GM10266 (cell line): ENCODE measurements around the gene DGKZ.

Experiments
- DNase-seq: peaks from one replicate; pipeline ENCODE4 v3.0.0; 2012; ENCODE audit errors: extremely low spot score
- TF ChIP-seq, protein P1 (sequence below): IDR thresholded peaks from 2 replicates; pipeline ENCODE4 v1.5.1; 2012; ENCODE audit warnings: mild to moderate bottlenecking, low read depth; ENCODE audit not compliant: control insufficient read depth, insufficient read depth; ENCODE audit errors: missing control alignments

The DGKZ gene

DNA sequence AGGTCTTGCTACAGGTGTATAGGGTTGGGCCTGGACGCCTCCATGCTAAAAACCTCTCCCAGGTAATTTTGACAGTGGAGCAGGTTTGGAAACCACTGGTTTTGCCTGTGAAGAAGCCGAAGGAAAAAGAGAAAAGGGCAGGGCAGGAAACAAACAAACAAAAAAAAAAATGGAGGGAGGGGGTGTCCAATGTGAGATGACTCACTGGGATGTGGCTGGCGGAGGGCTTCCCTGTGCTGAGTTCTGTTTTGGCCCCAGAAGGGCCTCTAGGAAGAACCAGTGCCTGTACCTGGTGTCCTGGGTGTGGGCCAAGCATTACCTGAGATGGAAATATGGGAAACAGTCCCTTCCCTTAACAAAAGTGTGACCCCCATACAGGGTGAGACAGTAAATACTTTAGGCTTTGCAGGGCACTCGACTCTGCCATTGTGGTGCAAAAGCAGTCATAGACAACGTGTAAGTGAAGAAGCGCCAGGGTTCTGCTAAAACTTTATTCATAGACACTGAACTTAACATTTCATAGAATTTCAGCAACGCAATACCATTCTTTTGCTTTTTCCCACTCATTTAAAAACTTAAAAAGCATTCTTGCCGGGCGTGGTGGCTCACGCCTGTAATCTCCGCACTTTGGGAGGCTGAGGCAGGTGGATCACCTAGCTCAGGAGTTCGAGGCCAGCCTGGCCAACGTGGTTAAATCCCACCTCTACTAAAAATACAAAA lies 9.5 kb upstream of the DGKZ start:
- no peak for DNase-seq
- TF ChIP-seq, protein P1, sequence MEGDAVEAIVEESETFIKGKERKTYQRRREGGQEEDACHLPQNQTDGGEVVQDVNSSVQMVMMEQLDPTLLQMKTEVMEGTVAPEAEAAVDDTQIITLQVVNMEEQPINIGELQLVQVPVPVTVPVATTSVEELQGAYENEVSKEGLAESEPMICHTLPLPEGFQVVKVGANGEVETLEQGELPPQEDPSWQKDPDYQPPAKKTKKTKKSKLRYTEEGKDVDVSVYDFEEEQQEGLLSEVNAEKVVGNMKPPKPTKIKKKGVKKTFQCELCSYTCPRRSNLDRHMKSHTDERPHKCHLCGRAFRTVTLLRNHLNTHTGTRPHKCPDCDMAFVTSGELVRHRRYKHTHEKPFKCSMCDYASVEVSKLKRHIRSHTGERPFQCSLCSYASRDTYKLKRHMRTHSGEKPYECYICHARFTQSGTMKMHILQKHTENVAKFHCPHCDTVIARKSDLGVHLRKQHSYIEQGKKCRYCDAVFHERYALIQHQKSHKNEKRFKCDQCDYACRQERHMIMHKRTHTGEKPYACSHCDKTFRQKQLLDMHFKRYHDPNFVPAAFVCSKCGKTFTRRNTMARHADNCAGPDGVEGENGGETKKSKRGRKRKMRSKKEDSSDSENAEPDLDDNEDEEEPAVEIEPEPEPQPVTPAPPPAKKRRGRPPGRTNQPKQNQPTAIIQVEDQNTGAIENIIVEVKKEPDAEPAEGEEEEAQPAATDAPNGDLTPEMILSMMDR: no peak

DNA sequence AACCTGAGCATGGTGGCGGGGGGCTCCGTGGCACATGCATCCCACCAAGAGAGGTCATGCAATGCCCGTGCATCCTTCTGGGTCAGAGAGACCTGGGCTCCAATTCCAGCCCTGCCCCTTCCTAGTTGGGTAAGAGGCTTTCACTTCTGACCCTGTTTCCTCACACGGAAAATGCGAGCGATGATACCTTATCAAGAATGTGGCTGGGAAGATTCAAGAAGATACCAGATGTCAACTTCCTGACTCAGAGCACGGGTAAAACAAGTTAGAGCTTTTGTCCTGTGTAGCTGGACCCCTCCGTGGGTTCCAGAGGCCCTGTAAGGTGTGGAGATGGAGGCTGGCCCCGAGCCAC lies 8.7 kb upstream of the DGKZ start:
- TF ChIP-seq, protein P1: no peak
- DNase-seq: no peak

DNA sequence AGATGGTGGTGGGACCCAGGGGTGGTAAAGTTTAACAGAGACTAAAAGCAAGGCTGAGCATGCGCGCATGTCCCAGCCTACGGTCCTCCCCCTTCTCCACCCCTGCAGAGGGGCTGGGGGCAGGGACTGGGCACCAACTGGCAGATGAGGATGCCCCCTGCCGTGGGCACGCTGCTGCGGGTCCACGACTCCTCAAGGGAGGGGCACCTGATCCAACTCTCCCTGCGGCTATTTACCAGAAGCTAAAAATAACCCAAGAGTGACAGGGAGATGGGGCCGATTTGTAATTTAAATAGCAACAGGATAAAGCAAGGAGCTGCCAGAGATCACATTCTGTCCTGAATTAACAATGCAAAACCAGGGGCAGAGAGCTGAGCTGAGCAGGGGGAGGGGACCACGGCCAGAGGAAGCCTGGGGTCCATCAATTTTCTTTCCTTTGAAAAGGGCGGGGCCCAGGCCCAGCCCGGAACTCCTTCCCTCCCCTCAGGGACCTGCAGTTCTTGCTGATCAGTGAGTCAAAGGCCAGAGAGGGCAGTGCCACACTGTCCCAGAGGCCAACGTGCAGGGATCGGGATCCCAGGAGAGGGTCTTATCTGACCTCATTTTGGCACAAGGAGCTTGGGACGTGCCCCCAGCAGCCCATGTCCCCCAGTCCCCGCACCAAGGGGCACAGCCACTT lies 8.1 kb upstream of the DGKZ start:
- TF ChIP-seq, protein P1: no peak
- DNase-seq: no peak

DNA sequence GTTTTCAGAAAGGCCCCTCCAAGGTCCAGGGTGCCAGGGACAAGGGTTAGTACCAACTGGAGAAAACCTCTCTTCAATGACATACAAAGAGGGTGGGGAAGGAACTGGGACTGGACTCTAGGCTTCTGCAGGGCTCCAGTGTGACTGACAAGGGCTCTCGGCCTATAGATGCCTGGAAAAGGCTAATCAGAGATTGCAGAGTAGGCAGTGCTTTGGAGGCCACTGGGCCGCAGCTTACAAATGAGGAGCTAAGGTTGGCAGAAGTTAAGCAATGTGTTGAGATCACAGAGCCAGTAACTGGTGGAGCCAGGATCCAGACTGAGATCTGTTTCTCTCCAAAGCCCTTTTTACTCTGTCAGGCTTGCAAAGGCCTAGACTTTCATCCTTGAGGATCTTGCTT lies 7.4 kb upstream of the DGKZ start:
- TF ChIP-seq, protein P1: no peak
- DNase-seq: no peak

DNA sequence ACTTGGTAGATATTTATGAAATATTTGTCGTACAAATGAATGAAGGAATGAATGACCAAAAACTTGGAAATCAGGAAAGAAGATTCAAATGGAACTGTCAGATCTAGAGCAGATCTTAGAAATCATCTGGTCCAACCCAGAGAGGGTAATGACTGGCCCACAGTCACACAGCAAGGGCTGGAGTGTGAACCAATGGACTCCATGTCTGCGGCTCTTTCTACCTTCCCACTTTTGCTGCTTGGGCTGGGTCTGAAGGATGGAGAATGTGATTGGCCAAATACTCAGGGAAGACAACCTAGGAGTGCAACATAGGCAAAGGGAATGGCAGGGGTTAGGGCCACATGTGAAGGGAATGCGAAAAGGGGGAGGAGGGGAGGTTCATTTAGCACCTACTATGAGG lies 5.8 kb upstream of the DGKZ start:
- TF ChIP-seq, protein P1: no peak
- no peak for DNase-seq

DNA sequence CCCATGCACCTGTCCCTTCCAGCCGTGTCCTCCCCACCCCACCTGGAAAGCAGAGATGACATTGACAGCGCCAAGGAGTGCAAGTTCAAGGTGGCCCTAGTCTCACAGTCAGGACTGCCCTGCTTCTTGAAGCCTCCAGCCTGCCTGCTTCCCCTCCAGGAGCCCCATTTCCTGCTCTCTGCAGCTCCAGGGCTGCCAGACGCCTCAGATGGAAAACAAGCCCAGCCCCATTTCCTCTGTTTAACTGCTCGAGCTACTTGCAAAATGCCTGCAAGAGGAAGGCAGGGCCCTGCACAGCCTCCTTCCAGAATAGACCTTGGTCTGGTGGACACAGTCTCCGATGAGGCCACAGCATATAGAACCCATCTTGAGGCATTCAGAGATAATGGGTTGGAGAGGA lies 5.0 kb upstream of the DGKZ start:
- TF ChIP-seq, protein P1: no peak
- DNase-seq: no peak

DNA sequence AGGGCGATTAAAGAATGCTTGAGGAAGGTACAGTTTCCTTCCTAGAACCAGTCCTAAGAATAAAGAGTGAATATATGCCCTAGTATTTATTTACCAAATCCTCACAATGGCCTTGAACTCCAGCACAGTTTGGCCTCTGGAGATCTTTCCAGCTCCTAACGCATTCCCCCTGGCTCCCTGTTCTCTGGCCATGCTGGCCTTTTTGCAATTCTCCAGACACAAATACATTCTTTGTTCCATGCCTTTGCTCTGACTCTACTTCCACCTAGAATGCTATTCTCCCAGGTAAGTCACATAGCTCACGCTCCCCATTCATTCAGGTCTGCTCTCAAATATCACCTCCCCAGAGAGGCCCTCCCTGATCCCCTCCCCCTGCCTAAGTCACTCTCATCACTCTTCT lies 3.7 kb upstream of the DGKZ start:
- no peak for DNase-seq
- TF ChIP-seq, protein P1: no peak
